Activated T-helper 1 cell treated with Interleukin-2 at 50 U/mL for 16 hours (primary cell): ENCODE data around the gene C4BPB.

Source experiments
- DNase-seq: peaks from one replicate; pipeline ENCODE4 v3.0.0-alpha.2; 2020; ENCODE audit warnings: low read depth

Gene C4BPB

DNA sequence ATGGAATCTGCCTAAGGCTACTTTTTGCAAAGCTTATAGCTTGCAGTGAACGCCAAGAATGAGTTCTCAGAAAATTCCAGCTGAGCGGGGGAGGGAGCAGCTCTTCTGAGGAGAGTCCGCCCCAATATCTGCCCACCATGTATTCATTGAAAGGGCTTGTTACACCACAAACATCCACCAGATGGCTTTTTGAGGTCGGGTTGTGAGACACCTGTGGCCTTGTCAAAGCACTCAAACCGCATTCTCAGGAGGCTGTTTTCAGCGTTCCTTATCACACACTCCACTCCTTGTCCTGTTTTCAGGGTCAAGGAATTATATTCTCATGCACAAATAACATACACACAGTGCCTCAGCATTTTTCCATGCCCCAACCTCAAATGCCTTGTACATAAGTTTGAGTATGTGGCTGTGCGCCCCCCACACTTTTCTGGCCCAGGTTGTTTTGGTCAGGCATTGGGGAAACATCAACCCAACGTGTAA, 3.9 kb upstream of the C4BPB start:
- DNase-seq = peak; percentile 8

DNA sequence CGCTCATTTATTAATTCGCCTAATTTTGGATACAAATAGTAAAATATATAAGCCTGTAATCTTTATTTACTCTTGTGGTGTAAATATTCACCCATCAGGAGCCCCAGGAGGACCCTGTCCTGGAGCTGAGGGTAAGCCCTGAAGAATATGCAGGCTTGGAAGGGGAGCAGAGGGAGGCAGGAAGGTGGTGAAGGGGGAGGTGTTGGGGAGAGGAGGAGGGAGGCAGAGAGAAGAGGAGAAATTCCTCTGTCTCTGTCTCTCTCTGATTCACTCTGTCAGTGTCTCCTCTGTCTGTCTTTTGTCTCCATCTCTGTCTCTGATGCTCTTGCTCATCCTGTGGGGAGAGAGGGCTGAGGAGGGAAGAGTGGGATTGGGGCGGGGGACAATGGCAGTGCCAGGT, 2.8 kb upstream of the C4BPB start:
- DNase-seq = no peak

DNA sequence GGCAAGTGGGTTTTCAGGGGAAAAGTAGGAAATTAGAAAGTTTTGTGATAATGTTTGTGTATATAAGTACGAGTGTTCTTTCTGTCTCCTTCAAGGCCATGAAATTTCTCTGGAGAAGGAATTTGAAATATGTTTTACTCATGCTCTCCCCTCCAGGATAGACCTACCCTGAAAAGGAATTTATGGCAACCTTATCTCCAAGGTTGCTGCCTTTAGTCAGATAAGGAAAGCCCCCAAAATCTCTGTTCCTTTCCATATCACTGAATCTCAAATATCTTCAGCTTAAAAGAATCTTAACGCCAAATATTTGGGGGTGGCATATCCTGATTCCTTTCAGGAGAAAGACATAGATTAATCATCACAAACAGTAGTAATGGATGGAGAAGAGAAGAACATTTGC, 499 bp upstream of the C4BPB start:
- DNase-seq = no peak

DNA sequence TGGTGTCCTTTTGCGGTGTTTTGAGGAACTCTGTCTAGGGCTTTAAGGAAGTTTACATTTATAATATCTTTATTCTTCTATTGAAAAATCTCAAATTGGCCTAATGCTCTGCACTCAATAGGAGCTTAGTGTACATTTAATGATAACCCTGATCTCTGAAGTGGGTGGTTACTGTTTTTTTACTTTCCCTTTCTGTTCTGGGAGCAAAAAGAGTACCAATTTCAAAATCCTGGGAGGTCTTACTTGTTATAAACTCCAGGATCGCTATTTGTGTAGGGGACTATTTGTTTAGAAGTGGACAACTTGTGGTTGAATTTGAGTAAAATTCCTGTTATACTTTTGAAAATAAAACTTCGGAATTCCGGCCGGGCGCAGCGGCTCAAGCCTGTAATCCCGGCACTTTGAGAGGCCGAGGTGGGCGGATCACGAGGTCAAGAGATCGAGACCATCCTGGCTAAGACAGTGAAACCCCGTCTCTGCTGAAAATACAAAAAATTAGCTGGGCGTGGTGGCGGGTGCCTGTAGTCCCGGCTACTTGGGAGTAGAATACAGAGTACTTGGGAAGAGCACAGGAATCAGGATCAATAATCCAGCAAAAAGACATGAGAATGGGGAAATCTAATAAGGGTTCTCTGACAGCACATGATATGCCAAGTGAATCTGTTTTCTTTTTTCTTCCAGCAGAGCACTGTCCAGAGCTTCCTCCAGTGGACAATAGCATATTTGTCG, 1.1 kb downstream of the C4BPB start:
- no peak for DNase-seq

DNA sequence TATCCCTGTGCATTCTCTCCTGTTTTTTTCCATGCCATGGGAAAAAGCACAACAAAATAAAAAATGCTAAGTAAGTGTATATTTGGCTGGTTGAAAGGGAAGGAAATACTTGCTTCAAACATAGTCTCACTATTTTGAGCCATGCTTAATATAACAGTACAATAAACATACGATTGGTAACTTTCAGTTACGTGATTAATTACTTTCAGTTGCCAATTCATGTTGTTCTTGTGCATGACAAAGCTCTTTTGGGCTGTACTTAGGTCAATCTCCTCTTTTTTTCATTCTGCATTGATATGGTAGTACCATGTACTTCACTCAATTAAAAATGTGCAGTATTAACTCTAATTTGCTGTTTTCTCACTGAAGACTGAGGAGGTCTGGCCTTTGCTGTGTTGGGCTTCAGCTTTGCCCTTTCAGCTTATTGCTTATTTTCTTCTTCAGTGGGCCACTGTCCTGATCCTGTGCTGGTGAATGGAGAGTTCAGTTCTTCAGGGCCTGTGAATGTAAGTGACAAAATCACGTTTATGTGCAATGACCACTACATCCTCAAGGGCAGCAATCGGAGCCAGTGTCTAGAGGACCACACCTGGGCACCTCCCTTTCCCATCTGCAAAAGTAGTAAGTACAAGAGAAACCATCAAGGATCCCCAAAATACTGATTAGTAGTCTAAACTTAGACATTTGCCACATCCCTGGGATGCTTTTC, 2.7 kb downstream of the C4BPB start:
- no peak for DNase-seq

DNA sequence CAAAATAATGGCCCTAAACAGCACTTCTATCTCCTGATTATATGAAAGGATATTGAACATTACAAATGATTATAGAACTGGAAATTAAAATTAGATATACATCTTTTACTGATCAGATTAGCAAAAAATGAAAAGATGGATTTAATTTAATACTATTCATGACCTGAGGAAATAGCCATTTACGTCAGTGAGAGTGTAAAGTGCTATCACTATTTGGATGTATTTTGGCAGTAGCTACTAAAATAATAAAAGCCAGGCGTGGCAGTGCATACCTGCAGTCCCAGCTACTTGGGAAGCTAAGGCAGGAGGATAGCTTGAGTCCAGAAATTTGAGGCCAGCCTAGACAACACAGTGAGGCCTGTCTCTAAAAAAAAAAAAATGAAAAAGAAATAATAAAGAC, 5.3 kb downstream of the C4BPB start:
- DNase-seq = no peak

DNA sequence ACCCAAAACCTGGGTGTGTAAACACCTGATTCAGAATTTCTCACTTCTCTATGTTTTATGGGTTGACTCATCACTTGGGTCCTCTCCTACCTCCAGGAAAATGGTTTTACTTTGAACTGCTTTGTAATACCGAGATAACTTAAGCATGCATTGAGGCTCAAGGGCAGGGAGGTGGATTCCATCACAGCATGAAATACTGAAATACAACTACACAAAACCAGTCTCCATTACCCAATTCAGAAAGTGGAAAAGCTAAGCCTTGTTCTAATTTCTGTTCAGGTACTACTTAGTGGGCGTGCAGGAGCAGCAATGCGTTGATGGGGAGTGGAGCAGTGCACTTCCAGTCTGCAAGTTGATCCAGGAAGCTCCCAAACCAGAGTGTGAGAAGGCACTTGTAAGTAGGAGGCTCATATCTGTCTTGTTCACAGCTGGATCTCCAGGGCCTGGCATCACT, 9.2 kb downstream of the C4BPB start:
- DNase-seq = no peak

DNA sequence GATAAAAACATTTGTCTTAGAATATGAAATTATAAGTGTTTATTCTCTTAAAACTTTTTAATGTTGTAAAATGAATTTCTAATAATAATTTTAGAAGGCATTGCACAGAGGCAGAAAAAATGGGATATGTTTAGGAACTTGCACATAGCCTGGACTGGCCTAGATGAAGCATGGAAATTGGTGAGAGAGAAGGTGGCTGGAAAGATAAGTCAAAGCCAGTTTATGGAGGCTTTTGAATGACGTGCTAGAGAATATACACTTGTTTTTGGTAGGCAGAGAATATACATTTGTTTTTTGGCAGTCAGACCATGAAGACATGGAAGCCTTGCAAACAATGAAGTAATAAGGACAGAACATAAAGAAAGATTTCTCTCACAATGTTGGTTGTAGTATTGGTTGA, 13.1 kb downstream of the C4BPB start:
- DNase-seq = no peak

DNA sequence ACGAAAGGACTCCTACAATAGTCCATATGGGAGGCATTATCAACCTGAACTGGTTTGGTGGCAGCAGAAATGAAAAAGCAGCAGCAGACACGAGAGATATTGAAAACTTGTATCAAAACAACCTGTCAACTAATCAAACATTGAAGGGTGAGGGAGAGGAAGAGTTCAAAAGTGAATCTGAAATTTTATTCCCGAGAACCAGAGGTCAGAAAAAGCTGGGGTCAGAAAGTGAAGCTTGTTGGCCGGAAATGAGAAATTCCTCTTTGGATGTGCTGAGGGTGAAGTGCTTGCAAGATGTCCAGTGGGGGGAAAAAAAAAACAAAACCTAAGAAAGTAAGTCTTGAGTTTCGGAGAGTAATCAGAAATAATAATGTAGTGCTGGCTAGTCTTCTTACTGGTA, 13.5 kb downstream of the C4BPB start:
- no peak for DNase-seq

DNA sequence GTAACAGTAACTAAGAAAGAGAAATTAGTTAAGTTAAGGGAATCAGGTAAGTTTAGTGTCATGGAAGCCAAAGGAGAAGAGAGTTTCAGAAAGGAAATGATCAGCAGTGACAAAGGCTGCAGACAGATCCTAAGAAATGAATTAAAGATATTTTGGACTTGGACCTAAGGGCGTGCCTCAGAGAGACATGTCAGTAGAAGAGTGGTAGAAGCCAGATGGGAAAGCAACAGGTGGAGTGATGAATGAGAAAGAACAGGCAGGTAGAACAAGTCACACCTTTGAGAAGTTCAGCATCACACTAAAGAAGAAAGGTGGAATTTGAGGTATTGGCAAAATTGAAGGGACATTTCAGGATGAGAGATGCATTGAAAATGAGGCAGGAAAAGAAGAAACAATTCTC, 14.0 kb downstream of the C4BPB start:
- DNase-seq = no peak

DNA sequence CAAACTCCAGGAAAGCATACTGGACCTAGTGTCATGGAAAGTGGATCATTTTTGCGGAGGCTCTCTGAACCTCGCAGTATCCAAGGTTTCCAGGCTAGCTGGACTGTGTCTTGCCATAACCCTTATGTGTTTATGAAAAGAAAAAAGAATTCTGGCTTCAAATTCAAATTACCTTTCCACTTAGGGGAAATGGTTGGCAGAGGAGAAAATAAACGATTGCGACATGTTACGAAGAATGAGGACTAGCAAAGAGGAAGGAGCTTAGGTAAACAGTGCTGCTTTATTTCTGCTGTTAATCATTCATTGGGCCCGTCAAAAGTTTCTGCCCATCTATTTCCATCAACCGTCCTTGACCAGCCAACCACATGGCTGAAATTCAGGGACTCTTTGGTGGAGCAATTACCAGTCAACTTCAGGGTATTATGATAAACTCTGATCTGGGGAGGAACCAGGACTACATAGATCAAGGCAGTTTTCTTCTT, 15.3 kb downstream of the C4BPB start, which contains the start of gene C4BPA:
Gene C4BPA (plus strand): TSS at position 342 of the 482 bp plus-strand sequence. CDS start 8,793 bp downstream, outside the sequence.
- no peak for DNase-seq

DNA sequence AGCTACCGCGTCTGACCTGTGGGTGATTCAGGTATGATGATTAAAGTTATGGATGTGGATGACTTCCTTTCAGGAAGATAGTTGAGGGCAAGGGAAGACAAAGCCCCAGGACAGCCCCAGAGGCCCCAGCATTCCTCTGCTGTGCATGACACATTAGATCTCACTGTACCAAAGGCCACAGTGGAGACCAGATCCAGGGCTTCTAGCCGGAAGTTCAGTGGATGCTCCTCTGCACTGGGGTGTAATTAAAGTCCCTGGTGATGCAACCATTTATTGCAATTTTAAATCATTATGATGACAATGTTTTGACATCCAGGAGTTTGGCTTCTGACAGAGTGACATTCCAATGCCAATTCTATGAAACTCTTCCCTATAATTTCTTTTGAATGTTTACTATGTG, 20.3 kb downstream of the C4BPB start:
- no peak for DNase-seq

DNA sequence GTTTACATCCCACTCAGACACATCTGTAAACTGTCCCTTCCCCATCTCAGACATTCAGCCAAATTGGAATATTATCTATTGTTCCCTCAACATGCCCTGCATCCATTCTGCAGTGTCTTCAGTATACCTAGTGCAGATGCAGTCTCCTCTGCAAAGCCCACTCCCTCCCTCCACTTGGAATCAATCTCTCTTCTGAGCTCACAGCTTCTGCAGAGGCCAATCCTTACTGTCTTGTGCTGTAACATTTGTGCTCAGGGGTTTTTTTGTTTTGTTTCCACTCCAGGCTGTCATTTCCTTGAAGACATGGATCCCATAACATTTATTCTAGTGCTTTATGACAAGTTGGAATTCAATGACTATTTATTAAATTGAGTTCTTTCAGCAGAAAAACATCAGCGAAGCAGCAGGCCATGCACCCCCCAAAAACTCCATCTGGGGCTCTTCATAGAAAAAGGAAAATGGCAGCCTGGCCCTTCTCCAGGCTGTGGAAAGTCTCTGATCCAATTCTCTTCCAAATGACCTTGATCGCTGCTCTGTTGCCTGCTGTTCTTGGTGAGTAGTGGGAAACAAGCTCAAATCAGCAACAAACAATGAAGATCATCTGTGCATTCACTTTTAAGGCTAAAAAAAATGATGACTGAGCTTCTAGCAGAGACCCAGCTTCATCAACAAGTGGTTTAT, 24.1 kb downstream of the C4BPB start:
- DNase-seq = no peak

DNA sequence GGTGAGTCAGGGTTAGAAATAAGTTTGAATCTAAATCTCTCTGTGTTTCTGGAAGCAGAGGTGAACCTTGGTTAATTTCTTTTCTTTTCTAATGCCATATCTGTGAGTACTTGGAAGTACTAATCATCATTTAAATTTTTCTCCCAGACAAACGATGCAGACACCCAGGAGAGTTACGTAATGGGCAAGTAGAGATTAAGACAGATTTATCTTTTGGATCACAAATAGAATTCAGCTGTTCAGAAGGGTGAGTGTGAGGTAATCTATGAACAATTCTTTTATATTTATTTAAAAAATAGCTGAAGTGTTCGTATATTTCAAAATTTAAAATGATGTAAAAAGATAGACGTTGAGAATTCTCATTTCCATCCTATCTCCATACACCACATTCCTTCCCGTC, 26.6 kb downstream of the C4BPB start:
- DNase-seq = no peak

DNA sequence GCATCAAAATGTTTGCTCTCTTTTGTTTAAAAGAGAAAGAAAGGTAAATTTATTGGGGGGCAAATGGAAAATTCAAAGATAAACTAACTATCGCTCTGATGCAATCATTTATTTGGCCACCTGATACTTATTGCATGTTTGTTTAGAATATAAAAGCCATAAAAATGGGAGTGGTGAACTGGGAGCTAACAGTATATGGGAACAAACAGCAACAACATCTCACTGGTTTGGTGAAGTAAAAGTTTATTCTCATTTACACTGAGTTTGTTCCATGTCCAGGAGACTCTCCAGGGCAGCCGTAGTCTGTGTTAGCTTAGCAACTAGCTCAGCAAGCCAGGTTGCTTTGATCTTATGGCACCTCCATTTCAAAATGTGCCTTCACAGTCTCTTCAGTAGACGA, 35.7 kb downstream of the C4BPB start:
- no peak for DNase-seq

DNA sequence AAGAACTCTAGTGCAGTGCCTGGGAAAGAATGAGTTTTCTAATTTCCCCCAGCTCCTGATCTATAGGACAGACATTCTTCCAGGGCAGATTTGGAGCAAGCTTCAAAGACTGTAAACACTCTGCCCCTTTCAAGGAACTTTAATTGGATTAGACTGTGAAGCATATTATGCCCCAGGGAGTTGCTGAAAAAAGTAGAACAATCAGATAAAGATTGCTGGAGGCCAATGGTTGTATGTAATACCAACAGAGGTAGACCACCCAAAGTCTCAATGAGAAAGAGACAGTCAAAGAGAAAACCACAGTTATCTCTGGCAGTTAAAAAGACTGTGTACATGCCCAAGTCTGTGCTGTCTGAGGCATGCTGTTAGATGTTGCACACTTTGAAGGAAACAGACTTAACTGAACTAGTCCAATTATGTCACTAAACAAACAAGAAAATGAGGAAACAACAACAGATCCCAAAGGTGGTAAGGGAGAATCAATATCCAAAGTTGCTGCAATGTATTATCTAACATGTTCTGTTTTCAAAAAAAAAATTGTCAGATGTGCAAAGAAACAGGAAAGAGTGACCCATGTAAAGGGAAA, 39.8 kb downstream of the C4BPB start:
- DNase-seq = no peak

DNA sequence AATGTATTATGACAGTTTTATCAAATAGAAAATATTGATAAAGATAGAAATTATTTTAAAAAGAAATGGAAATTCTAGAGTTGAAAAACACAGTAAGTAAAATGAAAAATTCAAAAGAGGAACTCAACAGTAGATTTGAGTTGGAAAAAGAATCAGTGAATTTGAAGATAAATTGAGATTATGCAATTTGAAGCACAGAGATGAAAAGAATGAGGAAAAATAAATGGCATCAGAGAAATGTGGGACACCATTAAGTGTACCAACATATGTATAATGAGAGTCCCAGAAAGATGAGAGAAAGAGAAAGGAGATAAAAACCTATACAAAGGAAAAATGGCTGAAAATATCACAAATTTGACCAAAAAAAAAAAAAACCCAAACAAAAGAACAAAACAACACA, 40.4 kb downstream of the C4BPB start:
- DNase-seq = no peak

DNA sequence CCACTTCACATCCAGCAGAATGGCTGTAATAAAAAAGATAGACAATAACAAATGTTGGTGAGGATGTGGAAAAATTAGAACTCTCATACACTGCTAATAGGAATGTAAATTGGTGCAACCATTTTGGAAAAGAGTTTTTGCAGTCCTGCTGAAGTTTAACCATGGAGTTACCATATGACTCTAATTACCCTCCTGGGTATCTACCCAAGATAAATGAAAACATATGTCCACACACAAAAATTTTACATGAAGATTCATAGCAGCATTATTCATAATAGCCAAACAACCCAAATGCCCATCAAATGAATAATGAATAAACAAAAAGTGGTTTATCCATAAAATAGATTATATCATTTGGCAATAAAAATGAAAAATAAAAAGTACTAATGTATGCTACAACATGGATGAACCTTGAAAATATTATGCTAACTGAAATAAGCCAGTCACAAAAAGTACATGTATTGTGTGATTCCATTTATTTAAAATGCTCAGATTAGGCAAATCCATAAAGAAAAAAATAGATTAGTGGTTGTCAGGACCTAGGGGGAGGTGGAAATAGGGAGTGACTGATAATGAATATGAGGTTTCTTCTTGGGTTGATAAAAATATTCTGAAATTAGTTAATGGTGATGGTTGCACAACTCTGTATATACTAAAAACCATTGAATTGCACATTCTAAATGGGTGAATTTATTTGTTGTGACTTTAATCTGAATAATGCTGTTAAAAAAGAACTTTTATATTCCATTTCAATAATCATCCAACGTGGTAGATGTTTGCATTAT, 41.8 kb downstream of the C4BPB start:
- DNase-seq = no peak

DNA sequence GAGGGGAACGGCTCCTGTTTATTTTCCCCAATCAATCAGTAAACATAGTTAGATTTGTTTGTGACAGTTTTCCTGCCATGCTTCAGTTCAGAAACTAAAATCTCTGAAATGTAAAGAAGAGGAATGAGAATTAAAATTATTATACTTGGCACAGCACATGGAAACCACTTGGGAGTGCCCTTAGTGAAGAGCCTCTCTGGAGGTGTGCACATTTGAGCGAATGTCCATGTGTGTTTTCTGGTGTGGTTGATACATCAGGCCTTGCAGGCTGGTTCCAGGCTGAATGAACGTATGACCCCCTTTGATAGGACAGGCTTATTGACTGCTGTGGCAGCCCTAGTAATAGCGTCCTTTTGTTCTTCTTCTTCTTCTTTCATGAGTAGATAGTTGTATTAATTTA, 42.5 kb downstream of the C4BPB start:
- no peak for DNase-seq

DNA sequence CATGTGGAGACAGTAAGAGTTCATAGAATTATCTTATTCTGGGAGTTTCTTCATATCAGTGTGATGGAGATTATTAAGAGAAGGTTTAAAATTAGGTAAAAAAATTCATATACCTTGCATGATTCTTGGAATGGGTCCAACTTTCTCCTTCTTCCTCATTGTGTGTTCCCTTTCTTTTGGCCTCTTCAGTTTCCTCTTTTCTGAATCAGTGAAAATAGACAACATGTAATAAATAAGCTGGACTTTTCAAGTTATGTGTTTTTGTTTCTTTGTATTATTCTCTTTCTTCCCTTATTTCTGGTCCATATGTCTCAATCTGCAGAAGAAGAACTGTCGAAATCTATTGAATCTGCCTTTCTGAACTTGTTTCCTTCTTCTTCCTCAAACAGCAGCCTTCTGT, 45.9 kb downstream of the C4BPB start:
- no peak for DNase-seq

DNA sequence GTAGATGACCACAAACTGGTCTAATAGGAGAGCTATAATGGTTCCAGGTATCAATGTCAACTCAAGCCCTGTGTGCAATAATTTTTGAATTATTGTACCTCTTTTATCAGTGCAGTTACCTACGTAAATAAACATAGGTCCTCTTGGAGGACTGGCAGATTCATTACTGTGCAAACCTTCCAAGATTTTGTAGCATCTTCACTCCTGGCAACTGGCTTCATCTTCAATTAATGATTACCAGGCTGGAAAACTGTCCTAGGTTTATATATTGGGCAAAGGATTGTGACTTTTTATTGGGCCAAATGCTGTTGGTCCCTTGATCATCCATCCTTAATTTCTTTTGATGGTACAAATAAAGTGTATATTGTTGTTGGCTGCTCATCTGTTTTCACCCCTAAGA, 51.0 kb downstream of the C4BPB start:
- DNase-seq = no peak

DNA sequence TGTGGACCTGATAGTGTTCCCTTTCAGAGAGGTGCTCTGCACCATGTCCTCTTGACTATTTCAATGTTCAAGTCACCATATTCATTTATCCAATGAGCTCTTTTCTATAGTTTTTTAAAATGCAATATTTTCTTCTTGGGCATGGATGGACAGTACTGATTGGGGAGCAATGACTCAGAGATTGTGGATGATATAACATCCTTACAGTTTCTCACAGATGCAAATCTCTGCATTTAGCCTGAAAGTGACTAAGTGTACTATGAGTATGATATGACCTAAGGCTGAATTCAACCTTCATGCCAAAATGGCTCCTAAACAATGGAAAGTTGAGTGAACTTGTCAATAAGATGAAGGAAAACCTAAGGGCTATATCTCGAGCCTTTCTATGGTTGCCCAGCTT, 51.9 kb downstream of the C4BPB start:
- DNase-seq = no peak
